Heart left ventricle (tissue), 16 donors: Measurements from ENCODE around the gene DDIT4. TPM values are rescaled to one million over a fixed set of nuclear protein-coding genes. Genes with fewer than 3 reads are reported as not detected.

ENCODE experiments used
- ATAC-seq, 4 donors: fragments of 200-7000 bp; cut with Tn5 transposase; one replicate each; pipeline ENCODE4 v1.9.1; 2020 to 2022; ENCODE audit warnings: moderate library complexity in 4 of 4, mild to moderate bottlenecking in 3 of 4, moderate number of reproducible peaks in 1 of 4
- DNase-seq, 5 donors: peaks; one replicate each; pipeline ENCODE4 v3.0.0-alpha.2; 2020
- H3K27ac ChIP-seq, 12 donors: fragments of 200-600 bp; sonication (generic) in 4 of 12; one replicate each; pipeline versions ENCODE4 v1.5.0 to v1.8.0; 2016 to 2022; ENCODE audit warnings: mild to moderate bottlenecking in 2 of 12
- H3K27me3 ChIP-seq, 9 donors: fragments of 200-600 bp; sonication (generic) in 2 of 9; one replicate each; pipeline versions ENCODE4 v1.5.1 to v1.8.0; 2016 to 2022; ENCODE audit warnings: mild to moderate bottlenecking in 3 of 9
- H3K36me3 ChIP-seq, 9 donors: fragments of 200-600 bp; sonication (generic) in 2 of 9; one replicate each; pipeline versions ENCODE4 v1.5.0 to v1.8.0; 2018 to 2022; ENCODE audit warnings: mild to moderate bottlenecking in 2 of 9
- H3K4me1 ChIP-seq, 12 donors: fragments of 200-600 bp; sonication (generic) in 4 of 12; one replicate each; pipeline versions ENCODE4 v1.5.0 to v1.8.0; 2016 to 2022; ENCODE audit warnings: mild to moderate bottlenecking in 3 of 12
- H3K4me3 ChIP-seq, 12 donors: fragments of 200-600 bp; sonication (generic) in 4 of 12; one replicate each; pipeline versions ENCODE4 v1.5.0 to v1.8.0; 2017 to 2022; ENCODE audit warnings: mild to moderate bottlenecking in 9 of 12, moderate library complexity in 4 of 12
- H3K9me3 ChIP-seq, 12 donors: fragments of 200-600 bp; sonication (generic) in 4 of 12; one replicate each; pipeline versions ENCODE4 v1.5.0 to v1.8.0; 2016 to 2022; ENCODE audit warnings: mild to moderate bottlenecking in 1 of 12
- CTCF ChIP-seq, 12 donors: fragments of 200-600 bp; sonication (generic) in 4 of 12; IDR thresholded peaks; one replicate each; pipeline versions ENCODE4 v1.5.0 to v1.8.0; 2018 to 2022; ENCODE audit warnings: antibody characterized with exemption in 12 of 12, mild to moderate bottlenecking in 5 of 12
- POLR2A ChIP-seq, 2 donors: fragments of 450-650 bp; IDR thresholded peaks; one replicate each; pipeline ENCODE4 v1.6.1; 2017; ENCODE audit warnings: antibody characterized with exemption in 2 of 2, mild to moderate bottlenecking in 2 of 2, moderate library complexity in 2 of 2
- WGBS, 4 donors: extraction: QIAGEN DNeasy Blood & Tissue Kit in 2 of 4; methylation state at CpG; one replicate each; pipeline versions ENCODE4 v1.1.5 to v1.1.7; 2013 to 2018; 5-methylcytosine and 5-hydroxymethylcytosine counted together
- intact Hi-C, 10 donors: fragments of 100-400 bp; cut with DNase I; formaldehyde crosslinking; loops; one replicate each; pipeline versions ENCODE4 v1.11.1 to v1.14.2; 2022
- polyA plus RNA-seq, 2 donors: library from polyadenylated mRNA; stranded (reverse); fragments of 200-250 nt; gene quantifications; one replicate each; pipeline ENCODE4 v1.2.3, GENCODE V29; 2013
- total RNA-seq, 9 donors: library from RNA; depleted of rRNA in 2 of 9; stranded (reverse); fragments of >200 nt in 2 of 9; fragmentation: NEBNext Ultra II Directional in 3 of 9; extraction: Animal tissue kit (Norgen Biotek cat#: 25700) in 3 of 9; gene quantifications; one replicate each; pipeline versions ENCODE4 v1.1.0 to v1.2.4, GENCODE V29; 2016 to 2023
- donor health status: ischemic (EF 13 %, LVEDD 7.1; RV severe dilation, severe dysfunction).
- donor health status: healthy with polysubstance abuse.
- donor health status: DM: no; HTN: yes; CAD: no.
- donor health status: DM: no; HTN: no; CAD: no.
- donor health status: ischemic (EF 25% LVEDD 6.9; RV normal size, moderate dysfunction).
- donor health status: ischemic (EF 25% LVEDD 5.7; RV mildly dilated, moderate dysfunction).
- donor health status: healthy.
- donor health status: DM: yes; HTN: yes; CAD: no.
- donor health status: ischemic (EF 35%, LVEDD 5.7; RV mildly dilated, moderate dysfunction).
- donor health status: nonischemic (EF 11% LVEDD 7.7; RV severe dilation, severe dysfunction).
- donor health status: DM: yes; HTN: yes; CAD: no.
- donor health status: PGD.
- donor health status: ischemic (EF 29% LVEDD 5.4; RV normal size, mild dysfunction).
- donor health status: nonischemic (EF 23%, LVEDD 6.1; RV moderate dilation, normal function).

The DDIT4 gene
- total and polyA plus RNA-seq, 11 donors, result 14.6 to 112 (median 47.6) TPM

GRCh38 chr10:72272689-72273409 lies 875 bp upstream of the DDIT4 start:
- DNase-seq, result peak; percentile 89 to 96 (median 94)
- Histone ChIP-seq H3K36me3 (peaks cover 3 to 20% (median 15%) of the 10 kb centered on the region in 9 donors), H3K27ac (peak overlapping the region; percentile 95 to 100 (median 99)), H3K27me3 (no peaks in the 10 kb centered on the region), H3K4me1 (peaks cover 6 to 54% (median 34%) of the 10 kb centered on the region in 12 donors), H3K9me3 (no peaks in the 10 kb centered on the region), H3K4me3 (peak overlapping the region; percentile 56 to 96 (median 74))
- peak; percentile 60 to 78 (median 77) for ATAC-seq
- 2 to 5% (median 3%) methylated on average over 28 of the region's 28 CpGs for WGBS, 4 donors
- intact Hi-C loops, result loop anchor here in 9 of 10 donors (1.0 to 10.0 kb wide), 10 partner anchors 13 to 64 kb away; partner anchors contain the start of genes ANAPC16 (in 2 of the 9) and ASCC1 (in 2 of the 9)
- no peak for TF ChIP-seq CTCF (IDR thresholded peaks at IDR 0.05)
- TF ChIP-seq POLR2A (IDR thresholded peaks at IDR 0.05), result peak in 1 of 2 donors; percentile 36

- DNase-seq (peak in 2 of 5 donors; percentile 50 to 79), ATAC-seq (peak in 3 of 4 donors; percentile 0 to 3 (median 2))
- WGBS, 4 donors, result 0 to 2% (median 1%) methylated on average over 16 to 40 of the region's 40 CpGs
- intact Hi-C loops, result loop anchor here in 6 of 10 donors (2.0 to 10.0 kb wide), 7 partner anchors 43 to 63 kb away; no protein-coding TSS in a partner anchor
- Histone ChIP-seq H3K27me3 (no peaks in the 10 kb centered on the region), H3K27ac (peak overlapping the region; percentile 95 to 100 (median 99)), H3K4me3 (peak overlapping the region; percentile 66 to 98 (median 76)), H3K36me3 (peaks cover 3 to 20% (median 15%) of the 10 kb centered on the region in 9 donors), H3K9me3 (no peaks in the 10 kb centered on the region), H3K4me1 (peaks cover 6 to 54% (median 34%) of the 10 kb centered on the region in 12 donors)
- no peak for TF ChIP-seq CTCF (IDR thresholded peaks at IDR 0.05)
- no peak for TF ChIP-seq POLR2A (IDR thresholded peaks at IDR 0.05)
These were observed 547 bp downstream of the DDIT4 start for GRCh38 chr10:72274213-72274729.

- peak overlapping the region; percentile 66 to 98 (median 76) for H3K4me3 ChIP-seq
- DNase-seq (peak; percentile 68 to 87 (median 77)), ATAC-seq (peak; percentile 3 to 22 (median 13))
- TF ChIP-seq POLR2A (IDR thresholded peaks at IDR 0.05), result peak in 1 of 2 donors; percentile 35
- peak; percentile 44 to 75 (median 61) for TF ChIP-seq CTCF (IDR thresholded peaks at IDR 0.05)
- intact Hi-C loops, result loop anchor here in 9 of 10 donors (2.0 to 10.0 kb wide), 9 partner anchors 42 to 62 kb away; no protein-coding TSS in a partner anchor
- H3K4me1 ChIP-seq, result peaks cover 6 to 54% (median 34%) of the 10 kb centered on the region in 12 donors
- no peaks in the 10 kb centered on the region for H3K27me3 ChIP-seq
- WGBS, 4 donors, result 6 to 14% (median 10%) methylated on average over 11 to 26 of the region's 26 CpGs
- peaks cover 3 to 20% (median 15%) of the 10 kb centered on the region in 9 donors for H3K36me3 ChIP-seq
- H3K9me3 ChIP-seq, result no peaks in the 10 kb centered on the region
- peak overlapping the region; percentile 95 to 100 (median 99) for H3K27ac ChIP-seq
These were observed 1.1 kb downstream of the DDIT4 start for GRCh38 chr10:72274730-72275350.
